GM18951 (cell line): ENCODE data around the gene TMEM98.
"Not testable (repeated sequence)": the region's sequence is repeated elsewhere in the genome, so short reads cannot be mapped to it uniquely, and the experiment has no call there.

Source experiments
- POLR2A ChIP-seq: IDR thresholded peaks from 4 replicates; pipeline ENCODE4 v1.6.1; 2011; ENCODE audit warnings: mild to moderate bottlenecking; ENCODE audit not compliant: insufficient read length, insufficient read depth; ENCODE audit errors: extremely low read depth
- in situ Hi-C: fragments of 300-500 bp; cut with MboI; formaldehyde crosslinking; loops from one replicate; pipeline ENCODE4 v1.12.0; 2022; ENCODE audit warnings: low sequenced_read_pairs, mixed read lengths, inconsistent platforms; ENCODE audit not compliant: unreplicated experiment

The TMEM98 gene

DNA sequence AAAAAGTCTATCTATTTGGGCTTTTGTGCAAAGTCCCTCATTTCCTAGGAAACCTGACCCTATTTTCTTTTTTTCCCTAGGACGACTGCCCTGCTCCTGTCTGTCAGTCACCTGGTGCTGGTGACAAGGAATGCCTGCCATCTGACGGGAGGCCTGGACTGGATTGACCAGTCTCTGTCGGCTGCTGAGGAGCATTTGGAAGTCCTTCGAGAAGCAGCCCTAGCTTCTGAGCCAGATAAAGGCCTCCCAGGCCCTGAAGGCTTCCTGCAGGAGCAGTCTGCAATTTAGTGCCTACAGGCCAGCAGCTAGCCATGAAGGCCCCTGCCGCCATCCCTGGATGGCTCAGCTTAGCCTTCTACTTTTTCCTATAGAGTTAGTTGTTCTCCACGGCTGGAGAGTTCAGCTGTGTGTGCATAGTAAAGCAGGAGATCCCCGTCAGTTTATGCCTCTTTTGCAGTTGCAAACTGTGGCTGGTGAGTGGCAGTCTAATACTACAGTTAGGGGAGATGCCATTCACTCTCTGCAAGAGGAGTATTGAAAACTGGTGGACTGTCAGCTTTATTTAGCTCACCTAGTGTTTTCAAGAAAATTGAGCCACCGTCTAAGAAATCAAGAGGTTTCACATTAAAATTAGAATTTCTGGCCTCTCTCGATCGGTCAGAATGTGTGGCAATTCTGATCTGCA lies 12.9 kb downstream of the TMEM98 start:
- in situ Hi-C loops, result no loop called here
- no peak for TF ChIP-seq POLR2A

DNA sequence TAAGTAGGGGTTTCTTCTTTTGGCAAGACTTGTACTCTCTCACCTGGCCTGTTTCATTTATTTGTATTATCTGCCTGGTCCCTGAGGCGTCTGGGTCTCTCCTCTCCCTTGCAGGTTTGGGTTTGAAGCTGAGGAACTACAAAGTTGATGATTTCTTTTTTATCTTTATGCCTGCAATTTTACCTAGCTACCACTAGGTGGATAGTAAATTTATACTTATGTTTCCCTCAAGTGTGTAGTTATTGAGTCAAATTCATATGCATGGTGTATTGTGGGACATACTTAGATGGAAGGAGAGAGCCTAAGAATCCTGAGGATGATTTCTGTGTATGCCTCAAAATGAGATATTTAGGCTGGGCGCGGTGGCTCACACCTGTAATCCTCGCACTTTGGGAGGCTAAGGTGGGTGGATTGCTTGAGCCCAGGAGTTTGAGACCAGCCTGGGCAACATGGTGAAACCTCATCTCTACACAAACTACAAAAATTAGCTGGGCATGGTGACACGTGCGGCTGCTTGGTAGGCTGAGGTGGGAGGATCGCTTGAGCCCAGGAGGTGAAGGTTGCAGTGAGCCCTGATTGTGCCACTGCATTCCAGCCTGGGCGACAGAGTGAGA lies 13.6 kb downstream of the TMEM98 start:
- TF ChIP-seq POLR2A, result no peak
- in situ Hi-C loops, result no loop called here

DNA sequence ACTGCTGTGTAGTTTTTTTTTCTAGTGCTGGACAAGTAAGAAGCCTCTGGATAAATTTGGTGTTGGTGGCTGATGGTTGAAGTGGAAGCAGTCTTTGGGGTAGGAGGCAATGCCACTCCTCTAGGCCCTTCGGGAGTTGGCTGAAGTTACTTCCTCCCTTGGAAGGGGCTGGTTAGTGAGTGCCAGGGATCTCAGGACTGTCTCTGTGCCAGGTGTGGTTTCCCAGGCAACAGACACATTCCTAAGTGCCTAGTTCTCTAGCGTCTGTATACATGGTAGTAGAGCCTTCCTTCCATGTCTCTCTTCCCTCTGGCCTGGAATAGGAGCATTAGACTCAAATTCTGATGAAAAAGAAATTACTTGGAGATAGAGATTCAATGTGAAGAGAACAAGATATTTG lies 15.3 kb downstream of the TMEM98 start:
- no peak for TF ChIP-seq POLR2A
- in situ Hi-C loops, result no loop called here

DNA sequence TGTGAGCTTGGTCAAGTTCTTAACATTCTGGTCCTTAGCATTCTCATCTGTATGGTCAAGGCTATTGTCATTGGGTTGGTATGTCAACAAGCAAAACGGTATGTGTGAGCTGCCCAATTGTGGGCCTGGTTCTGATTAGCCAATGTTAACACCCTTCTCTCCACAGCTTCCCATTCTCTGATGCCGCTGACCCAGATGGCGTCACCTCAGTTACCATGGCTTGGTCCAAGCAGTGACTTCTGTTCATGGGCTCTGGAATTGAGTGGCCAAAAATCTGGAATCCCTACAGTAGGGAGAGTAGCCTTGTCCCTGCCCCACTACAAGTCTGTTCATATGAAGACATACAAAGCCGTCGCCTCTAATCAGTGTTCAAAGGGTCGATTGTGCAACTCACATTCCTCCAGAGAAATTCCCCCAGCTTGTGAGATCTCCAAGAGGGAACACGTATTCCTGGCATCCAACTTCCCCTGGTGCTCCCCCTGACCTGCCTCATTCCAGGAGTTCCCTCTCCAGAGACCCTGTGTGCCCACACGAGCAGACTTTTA lies 15.8 kb downstream of the TMEM98 start:
- TF ChIP-seq POLR2A, result no peak
- in situ Hi-C loops, result no loop called here

DNA sequence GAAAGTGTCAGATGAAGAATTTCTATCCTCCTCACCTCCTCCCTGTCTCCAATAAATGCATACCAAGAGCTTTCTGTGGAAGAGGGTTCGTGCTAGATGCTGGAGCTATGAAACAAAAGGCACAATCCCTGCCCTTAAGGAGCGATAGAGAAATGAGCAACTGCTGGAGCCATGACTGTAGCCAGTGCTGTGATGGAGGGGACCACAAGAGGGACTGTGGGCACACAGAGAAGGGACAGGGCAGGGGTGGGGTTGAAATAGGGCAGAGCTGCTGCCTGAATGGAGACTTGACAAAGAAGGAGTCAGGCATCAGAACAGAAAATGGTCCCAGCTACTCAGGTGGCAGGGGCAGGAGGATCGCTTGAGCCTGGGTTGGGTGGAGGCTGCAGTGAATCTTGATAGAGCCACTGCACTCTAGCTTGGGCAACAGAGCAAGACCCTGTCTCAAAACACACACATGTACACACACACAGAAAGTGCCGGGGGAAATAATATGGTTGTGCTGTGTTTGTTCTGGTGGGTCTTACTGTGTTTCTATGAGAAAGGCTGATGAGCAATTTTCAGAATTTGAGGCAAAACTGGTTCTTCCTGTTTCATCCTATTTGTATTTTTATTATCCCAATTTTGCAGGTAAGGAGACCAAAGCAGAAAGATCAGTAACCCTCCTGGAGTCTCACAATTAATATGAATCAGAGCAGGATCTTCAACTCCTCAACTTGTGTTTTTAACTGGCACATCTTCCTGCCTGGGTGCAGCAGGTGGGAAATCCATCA lies 16.5 kb downstream of the TMEM98 start:
- TF ChIP-seq POLR2A, result no peak
- in situ Hi-C loops, result no loop called here

DNA sequence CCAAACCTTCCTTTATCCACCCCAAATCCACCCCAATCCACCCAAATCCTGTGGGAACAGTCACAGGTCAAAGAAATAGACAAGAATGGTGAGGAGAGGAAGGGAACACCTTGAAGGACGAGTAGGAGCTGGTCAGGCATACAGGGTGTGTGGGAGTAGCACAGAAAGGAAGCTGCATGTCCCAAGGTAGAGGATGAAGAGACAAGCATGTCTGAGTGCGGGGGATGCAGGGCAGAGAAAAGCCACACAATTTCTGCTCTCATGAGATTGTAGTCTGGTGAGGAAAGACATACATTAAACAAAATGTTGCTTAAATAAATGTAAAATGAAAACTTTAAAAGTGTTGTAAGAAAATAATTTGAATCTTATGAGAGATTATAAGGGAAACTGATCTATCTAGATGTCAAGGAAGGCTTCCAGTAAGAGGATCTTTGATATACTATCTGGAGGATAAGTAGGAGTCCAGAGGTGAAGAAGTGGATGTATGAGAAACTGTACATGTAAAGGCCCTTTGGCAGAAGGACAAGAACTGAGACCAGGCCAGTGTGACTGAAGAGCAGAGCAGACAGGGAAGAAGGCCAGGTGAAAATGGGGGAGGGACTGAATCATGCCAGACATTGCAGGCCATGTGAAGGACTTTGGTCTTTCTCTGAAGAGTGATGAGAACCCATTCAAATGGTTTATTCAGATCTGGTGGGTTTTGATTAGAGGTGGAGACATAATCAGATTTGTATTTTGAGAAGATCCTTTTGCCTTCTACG lies 18.6 kb downstream of the TMEM98 start:
- TF ChIP-seq POLR2A, result no peak

DNA sequence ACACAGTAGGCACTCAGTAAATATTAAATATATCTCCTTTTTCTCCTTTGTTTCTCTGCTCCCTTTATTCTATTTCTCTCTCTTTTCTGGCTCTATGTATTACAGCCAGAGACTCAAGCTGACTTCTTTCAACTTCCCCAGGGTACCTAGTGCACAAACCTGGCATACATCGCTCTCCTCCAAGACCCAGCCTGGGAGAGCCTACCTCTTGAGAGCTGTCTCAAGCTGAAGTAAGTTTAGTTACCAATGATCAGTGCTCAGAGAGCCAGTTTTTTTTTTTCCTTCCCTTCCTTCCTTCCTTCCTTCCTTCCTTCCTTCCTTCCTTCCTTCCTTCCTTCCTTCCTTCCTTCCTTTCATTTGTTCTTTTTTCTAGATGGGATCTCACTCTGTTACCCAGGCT lies 19.8 kb downstream of the TMEM98 start:
- TF ChIP-seq POLR2A, result no peak
- in situ Hi-C loops, result no loop called here

More for the DNA sequence above, 18.6 kb downstream of the TMEM98 start:
- in situ Hi-C loops, result no loop called here

DNA sequence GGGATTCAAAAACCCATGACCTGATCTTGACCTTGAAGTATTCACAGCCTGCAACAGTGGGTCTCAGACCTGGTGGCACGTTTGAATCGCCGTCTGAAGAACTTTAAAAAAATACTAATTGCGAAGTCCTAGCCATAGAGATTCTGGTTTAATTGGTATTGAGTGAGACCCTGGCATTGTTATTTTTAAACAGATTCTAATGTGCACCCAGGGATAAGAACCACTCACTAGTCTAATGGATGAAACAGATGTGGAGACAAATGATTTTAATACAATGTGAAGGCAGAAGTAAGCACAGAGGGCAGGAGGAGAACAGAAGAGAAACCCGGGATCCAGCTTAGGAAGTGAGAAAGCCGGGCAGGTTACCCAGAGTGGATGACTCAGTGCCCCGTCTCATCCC lies 21.2 kb downstream of the TMEM98 start:
- no peak for TF ChIP-seq POLR2A
- in situ Hi-C loops, result no loop called here

DNA sequence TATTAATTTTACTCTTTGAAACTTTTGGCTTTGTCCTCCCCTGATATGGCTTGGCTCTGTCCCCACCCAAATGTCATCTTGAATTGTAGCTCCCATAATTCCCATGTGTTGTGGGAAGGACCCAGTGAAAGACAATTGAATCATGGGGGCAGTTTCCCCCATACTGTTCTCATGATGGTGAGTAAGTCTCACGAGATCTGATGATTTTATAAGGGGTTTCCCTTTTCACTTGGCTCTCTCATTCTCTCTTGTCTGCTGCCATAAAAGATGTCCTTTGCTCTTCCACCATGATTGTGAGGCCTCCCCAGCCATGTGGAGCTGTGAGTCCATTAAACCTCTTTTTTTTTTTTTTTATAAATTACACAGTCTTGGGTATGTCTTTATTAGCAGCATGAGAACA lies 24.5 kb downstream of the TMEM98 start:
- in situ Hi-C loops, result not testable (repeated sequence)

DNA sequence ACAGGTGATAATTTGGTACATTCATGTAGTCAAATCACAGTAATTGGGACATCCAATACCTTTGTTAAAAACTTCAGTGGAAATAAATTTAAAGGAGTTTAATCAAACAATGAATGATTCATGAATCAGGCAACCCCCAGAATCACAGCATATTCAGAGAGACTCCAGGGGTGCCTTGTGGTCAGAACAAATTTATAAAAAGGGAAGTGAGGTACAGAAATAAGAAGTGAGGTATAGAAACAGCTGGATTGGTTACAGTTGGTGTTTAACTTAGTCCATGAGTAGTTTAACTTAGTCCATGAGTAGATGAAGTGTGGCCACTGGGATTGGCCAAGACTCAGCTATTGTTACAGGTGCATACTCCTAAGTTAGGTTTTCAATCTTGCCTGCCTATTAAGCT lies 25.1 kb downstream of the TMEM98 start:
- in situ Hi-C loops, result no loop called here
- no peak for TF ChIP-seq POLR2A

DNA sequence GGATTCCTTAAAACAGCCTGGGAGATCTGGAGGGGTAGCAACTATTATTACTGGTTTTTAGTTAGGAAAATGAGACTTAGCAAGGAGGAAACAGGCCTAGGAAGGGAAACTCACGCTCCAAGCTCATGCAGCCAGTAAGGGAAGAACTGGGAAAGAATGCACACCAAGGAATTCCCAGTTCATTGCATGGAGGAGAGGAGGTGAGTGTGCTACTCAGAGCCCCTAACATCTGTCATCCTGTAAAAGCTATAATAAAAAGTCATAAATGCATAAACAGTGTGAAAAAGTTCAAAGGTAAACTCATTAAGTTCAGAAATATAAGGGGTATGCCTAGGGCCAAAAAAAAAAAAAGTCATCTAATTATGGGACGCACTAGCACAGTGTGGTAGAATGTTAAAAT lies 25.9 kb downstream of the TMEM98 start:
- in situ Hi-C loops, result no loop called here
- TF ChIP-seq POLR2A, result no peak

DNA sequence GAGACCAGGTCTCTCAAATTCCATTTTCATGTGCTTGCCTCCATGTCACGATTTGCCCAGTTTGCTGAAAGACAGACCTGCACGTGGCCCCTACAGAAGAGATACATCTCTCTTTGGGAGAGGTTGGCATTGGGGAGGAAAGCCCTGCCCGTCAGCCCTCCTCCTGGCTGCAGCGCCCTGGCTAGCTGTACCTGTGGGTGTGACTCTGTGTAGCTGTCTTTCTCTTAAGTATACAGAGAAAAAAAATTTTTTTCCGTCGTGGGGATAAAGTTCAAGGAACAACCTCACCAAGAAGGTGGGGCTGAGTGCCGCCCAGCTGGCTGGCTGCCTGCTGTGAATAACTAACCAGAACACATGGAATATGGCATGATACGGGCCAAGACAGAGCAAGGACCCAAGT lies 26.5 kb downstream of the TMEM98 start:
- in situ Hi-C loops, result no loop called here
- no peak for TF ChIP-seq POLR2A

DNA sequence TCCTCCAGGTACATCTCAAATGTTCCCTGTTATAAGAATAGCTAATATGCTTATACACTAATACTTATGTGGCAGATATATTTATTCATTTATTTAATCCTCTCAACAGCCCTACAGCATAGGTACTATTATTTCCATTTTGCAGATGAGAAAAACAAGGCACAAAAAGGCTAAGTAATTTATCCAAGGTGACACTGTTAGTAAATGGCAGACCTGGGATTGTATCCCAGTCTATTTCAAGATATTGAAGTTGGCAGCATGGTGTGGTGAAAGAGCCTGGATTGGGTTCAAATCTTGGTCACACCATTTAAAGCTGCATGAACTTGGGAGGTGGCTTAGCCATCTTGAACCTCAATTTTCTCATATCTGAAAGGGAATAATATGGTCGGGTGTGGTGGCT lies 27.2 kb downstream of the TMEM98 start:
- TF ChIP-seq POLR2A, result no peak
- in situ Hi-C loops, result no loop called here
